Articular chondrocyte of knee joint (primary cell): ENCODE measurements around the gene DNAAF9. TPM values are rescaled to one million over a fixed set of nuclear protein-coding genes. Genes with fewer than 3 reads are reported as not detected.

Experiments
- small RNA-seq: library from RNA; depleted of rRNA; stranded (forward); fragments of <200 nt; gene quantifications from one replicate; pipeline ENCODE3, GENCODE V24; 2012
- total RNA-seq: library from RNA; depleted of rRNA; stranded (reverse); fragments of >200 nt; gene quantifications from 2 replicates; pipeline ENCODE4 v1.2.3, GENCODE V29; 2012

The DNAAF9 gene
- 10.8 and 13.5 TPM in 2 replicates for total RNA-seq

GRCh38 chr20:3407040-3407770, at the start of gene DNAAF9:
Gene DNAAF9 (minus strand): TSS chr20:3407669. CDS start chr20:3407557, 112 bp downstream.

Small RNA genes lying within 50 kb of the gene (small RNA-seq; reads per million reads assigned to genes)
- gene RF00012 (not detected), gene RNU6-1019P (not detected)

Other genes with a start within 250 kb of the DNAAF9 start
- 12.8 and 19.0 TPM in 2 replicates for gene FASTKD5, start 247.8 kb downstream of the DNAAF9 start, total RNA-seq
- gene UBOX5, start 247.8 kb downstream of the DNAAF9 start, total RNA-seq = 3.5 and 4.0 TPM in 2 replicates
- gene LZTS3, start 234.1 kb downstream of the DNAAF9 start, total RNA-seq = 1.7 and 2.9 TPM in 2 replicates
- 28.1 and 28.5 TPM in 2 replicates for gene DDRGK1, start 203.0 kb downstream of the DNAAF9 start, total RNA-seq
- gene ITPA, start 198.2 kb downstream of the DNAAF9 start, total RNA-seq = 19.8 and 26.9 TPM in 2 replicates
- 0.54 and 1.2 TPM in 2 replicates for gene SLC4A11, start 168.5 kb downstream of the DNAAF9 start, total RNA-seq
- 41.6 and 43.5 TPM in 2 replicates for gene ATRN, start 63.3 kb upstream of the DNAAF9 start, total RNA-seq